ENCODE data around the gene NUDCD2. TPM values are rescaled to one million over a fixed set of nuclear protein-coding genes. Genes with fewer than 3 reads are reported as not detected.
"Not testable (repeated sequence)": the region's sequence is repeated elsewhere in the genome, so short reads cannot be mapped to it uniquely, and the experiment has no call there.

NUDCD2 gene
- total RNA-seq, 1 donor from 2014 or later = 5.7 TPM

GRCh38 chr5:163437011-163437308, 22.9 kb downstream of the NUDCD2 start:
- Histone ChIP-seq H3K9ac (ENCODE audit: low read depth in 1 of 3, low read length in 3 of 3) (peak overlapping the region; percentile 51 to 94 (median 92)), H3K36me3 (ENCODE audit: control insufficient read depth in 3 of 3, insufficient read depth in 3 of 3, low read length in 3 of 3) (peaks cover 0 to 15% (median 6%) of the 10 kb centered on the region in 3 donors), H3K4me3 (ENCODE audit: low read length in 3 of 3) (peak overlapping the region; percentile 75 to 90 (median 87)), H3K27ac (ENCODE audit: low read depth, low read length) (peak overlapping the region; percentile 96), H3K9me3 (ENCODE audit: control insufficient read depth in 3 of 3, low read length in 3 of 3) (no peaks in the 10 kb centered on the region), H3K27me3 (ENCODE audit: control insufficient read depth in 3 of 3, insufficient read depth in 3 of 3, low read length in 3 of 3) (no peaks in the 10 kb centered on the region), H3K4me1 (ENCODE audit: control insufficient read depth in 3 of 3, insufficient read depth in 3 of 3, low read length in 3 of 3) (peaks cover 19 to 25% (median 23%) of the 10 kb centered on the region in 3 donors)

DNA sequence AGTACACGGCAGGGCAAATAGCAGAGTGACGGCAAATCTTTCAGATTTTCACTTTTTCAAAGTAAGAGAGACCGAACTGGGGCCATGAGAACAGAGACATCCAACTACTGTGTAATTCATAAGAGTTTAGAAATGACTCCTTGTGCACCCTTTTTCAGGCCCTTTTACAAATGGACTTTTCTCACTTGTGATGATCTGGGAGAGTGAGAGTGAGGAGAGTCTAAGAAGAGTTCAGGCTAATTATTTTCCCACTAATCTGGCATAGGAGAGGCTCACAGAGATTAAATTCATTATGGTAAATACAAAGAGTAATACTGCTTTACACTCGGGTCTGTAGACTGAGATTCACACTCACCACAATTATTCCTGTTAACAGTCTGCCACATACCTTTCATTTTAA, 23.4 kb downstream of the NUDCD2 start:
- Histone ChIP-seq H3K4me1 (ENCODE audit: control insufficient read depth in 3 of 3, insufficient read depth in 3 of 3, low read length in 3 of 3) (peaks cover 19 to 25% (median 21%) of the 10 kb centered on the region in 3 donors), H3K9ac (ENCODE audit: low read depth in 1 of 3, low read length in 3 of 3) (no peak overlapping the region), H3K27ac (ENCODE audit: low read depth, low read length) (peak overlapping the region; percentile 96), H3K36me3 (ENCODE audit: control insufficient read depth in 3 of 3, insufficient read depth in 3 of 3, low read length in 3 of 3) (peaks cover 0 to 14% (median 4%) of the 10 kb centered on the region in 3 donors), H3K9me3 (ENCODE audit: control insufficient read depth in 3 of 3, low read length in 3 of 3) (no peaks in the 10 kb centered on the region), H3K27me3 (ENCODE audit: control insufficient read depth in 3 of 3, insufficient read depth in 3 of 3, low read length in 3 of 3) (no peaks in the 10 kb centered on the region), H3K4me3 (ENCODE audit: low read length in 3 of 3) (no peak overlapping the region)

GRCh38 chr5:163434401-163434866, 25.5 kb downstream of the NUDCD2 start:
- Histone ChIP-seq H3K4me1 (ENCODE audit: control insufficient read depth in 3 of 3, insufficient read depth in 3 of 3, low read length in 3 of 3) (peaks cover 6 to 13% (median 11%) of the 10 kb centered on the region in 3 donors), H3K36me3 (ENCODE audit: control insufficient read depth in 3 of 3, insufficient read depth in 3 of 3, low read length in 3 of 3) (no peaks in the 10 kb centered on the region), H3K9ac (ENCODE audit: low read depth in 1 of 3, low read length in 3 of 3) (no peak overlapping the region), H3K9me3 (ENCODE audit: control insufficient read depth in 3 of 3, low read length in 3 of 3) (no peaks in the 10 kb centered on the region), H3K27ac (ENCODE audit: low read depth, low read length) (no peak overlapping the region), H3K4me3 (ENCODE audit: low read length in 3 of 3) (no peak overlapping the region), H3K27me3 (ENCODE audit: control insufficient read depth in 3 of 3, insufficient read depth in 3 of 3, low read length in 3 of 3) (no peaks in the 10 kb centered on the region)

DNA sequence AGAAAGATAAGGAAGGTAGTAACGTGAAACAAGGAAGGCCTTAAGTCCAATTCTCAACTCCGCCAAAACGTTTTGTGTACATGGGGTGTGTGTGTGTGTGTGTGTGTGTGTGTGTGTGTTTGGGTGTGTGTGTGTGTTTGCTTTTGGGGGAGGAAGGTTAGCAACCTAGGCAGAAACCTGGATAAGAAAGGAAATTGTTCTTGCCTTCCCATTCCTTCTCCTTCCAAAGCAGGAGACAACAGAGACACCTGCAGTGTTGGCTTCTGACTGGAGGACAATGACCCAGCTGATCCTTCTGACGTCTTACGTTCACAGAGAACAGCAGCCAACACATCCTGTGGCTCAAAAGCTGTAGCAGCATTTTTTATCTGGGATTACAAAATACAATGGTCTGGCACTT, 26.6 kb downstream of the NUDCD2 start:
- Histone ChIP-seq H3K36me3 (ENCODE audit: control insufficient read depth in 3 of 3, insufficient read depth in 3 of 3, low read length in 3 of 3) (no peaks in the 10 kb centered on the region), H3K4me3 (ENCODE audit: low read length in 3 of 3) (no peak overlapping the region), H3K27me3 (ENCODE audit: control insufficient read depth in 3 of 3, insufficient read depth in 3 of 3, low read length in 3 of 3) (no peaks in the 10 kb centered on the region), H3K27ac (ENCODE audit: low read depth, low read length) (no peak overlapping the region), H3K9me3 (ENCODE audit: control insufficient read depth in 3 of 3, low read length in 3 of 3) (no peaks in the 10 kb centered on the region), H3K4me1 (ENCODE audit: control insufficient read depth in 3 of 3, insufficient read depth in 3 of 3, low read length in 3 of 3) (peaks cover 0 to 6% (median 3%) of the 10 kb centered on the region in 3 donors), H3K9ac (ENCODE audit: low read depth in 1 of 3, low read length in 3 of 3) (no peak overlapping the region)

- H3K36me3 ChIP-seq (ENCODE audit: control insufficient read depth in 3 of 3, insufficient read depth in 3 of 3, low read length in 3 of 3) = no peaks in the 10 kb centered on the region
- no peaks in the 10 kb centered on the region for H3K27me3 ChIP-seq (ENCODE audit: control insufficient read depth in 3 of 3, insufficient read depth in 3 of 3, low read length in 3 of 3)
- no peak overlapping the region for H3K4me3 ChIP-seq (ENCODE audit: low read length in 3 of 3)
- H3K9ac ChIP-seq (ENCODE audit: low read depth in 1 of 3, low read length in 3 of 3) = no peak overlapping the region
- H3K9me3 ChIP-seq (ENCODE audit: control insufficient read depth in 3 of 3, low read length in 3 of 3) = no peaks in the 10 kb centered on the region
- peaks cover 0 to 3% (median 0%) of the 10 kb centered on the region in 3 donors for H3K4me1 ChIP-seq (ENCODE audit: control insufficient read depth in 3 of 3, insufficient read depth in 3 of 3, low read length in 3 of 3)
- no peak overlapping the region for H3K27ac ChIP-seq (ENCODE audit: low read depth, low read length)
Observed at GRCh38 chr5:163432544-163432943, 27.4 kb downstream of the NUDCD2 start.

- not testable (repeated sequence) for H3K36me3 ChIP-seq (ENCODE audit: control insufficient read depth in 3 of 3, insufficient read depth in 3 of 3, low read length in 3 of 3); H3K9ac ChIP-seq (ENCODE audit: low read depth in 1 of 3, low read length in 3 of 3); H3K4me1 ChIP-seq (ENCODE audit: control insufficient read depth in 3 of 3, insufficient read depth in 3 of 3, low read length in 3 of 3); H3K27me3 ChIP-seq (ENCODE audit: control insufficient read depth in 3 of 3, insufficient read depth in 3 of 3, low read length in 3 of 3); H3K4me3 ChIP-seq (ENCODE audit: low read length in 3 of 3); H3K27ac ChIP-seq (ENCODE audit: low read depth, low read length); H3K9me3 ChIP-seq (ENCODE audit: control insufficient read depth in 3 of 3, low read length in 3 of 3)
Observed at GRCh38 chr5:163426128-163426527, 33.8 kb downstream of the NUDCD2 start.

GRCh38 chr5:163424836-163425235, 35.1 kb downstream of the NUDCD2 start:
- Histone ChIP-seq H3K27me3 (ENCODE audit: control insufficient read depth in 3 of 3, insufficient read depth in 3 of 3, low read length in 3 of 3) (no peaks in the 10 kb centered on the region), H3K27ac (ENCODE audit: low read depth, low read length) (no peak overlapping the region), H3K9me3 (ENCODE audit: control insufficient read depth in 3 of 3, low read length in 3 of 3) (no peaks in the 10 kb centered on the region), H3K4me3 (ENCODE audit: low read length in 3 of 3) (no peak overlapping the region), H3K9ac (ENCODE audit: low read depth in 1 of 3, low read length in 3 of 3) (no peak overlapping the region), H3K36me3 (ENCODE audit: control insufficient read depth in 3 of 3, insufficient read depth in 3 of 3, low read length in 3 of 3) (no peaks in the 10 kb centered on the region), H3K4me1 (ENCODE audit: control insufficient read depth in 3 of 3, insufficient read depth in 3 of 3, low read length in 3 of 3) (no peaks in the 10 kb centered on the region)

GRCh38 chr5:163415673-163416072, 44.2 kb downstream of the NUDCD2 start:
- not testable (repeated sequence) for H3K9me3 ChIP-seq (ENCODE audit: control insufficient read depth in 3 of 3, low read length in 3 of 3); H3K4me3 ChIP-seq (ENCODE audit: low read length in 3 of 3); H3K9ac ChIP-seq (ENCODE audit: low read depth in 1 of 3, low read length in 3 of 3); H3K27ac ChIP-seq (ENCODE audit: low read depth, low read length); H3K4me1 ChIP-seq (ENCODE audit: control insufficient read depth in 3 of 3, insufficient read depth in 3 of 3, low read length in 3 of 3); H3K36me3 ChIP-seq (ENCODE audit: control insufficient read depth in 3 of 3, insufficient read depth in 3 of 3, low read length in 3 of 3)
- peaks cover 3 to 10% (median 5%) of the 10 kb centered on the region in 3 donors for H3K27me3 ChIP-seq (ENCODE audit: control insufficient read depth in 3 of 3, insufficient read depth in 3 of 3, low read length in 3 of 3)

DNA sequence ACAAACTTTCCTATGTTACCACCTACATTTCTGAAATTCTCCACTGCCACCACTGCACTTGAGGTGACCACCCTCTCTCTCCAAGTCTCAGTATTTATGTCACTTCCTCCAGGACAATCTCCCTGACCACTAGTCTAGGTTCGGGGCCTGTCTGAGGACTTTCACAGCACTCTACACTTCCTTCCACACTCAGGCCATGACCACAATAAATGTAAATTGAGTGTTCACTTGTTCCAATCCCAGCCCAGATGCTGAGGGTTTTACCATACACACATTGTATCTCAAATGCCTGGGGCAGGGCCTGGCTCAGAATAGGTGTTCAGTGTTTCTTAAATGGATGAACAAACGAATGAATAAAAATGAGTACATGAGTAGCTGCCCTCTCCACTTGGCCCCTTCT, 49.4 kb downstream of the NUDCD2 start:
- Histone ChIP-seq H3K36me3 (ENCODE audit: control insufficient read depth in 3 of 3, insufficient read depth in 3 of 3, low read length in 3 of 3) (no peaks in the 10 kb centered on the region), H3K9ac (ENCODE audit: low read depth in 1 of 3, low read length in 3 of 3) (no peak overlapping the region), H3K4me1 (ENCODE audit: control insufficient read depth in 3 of 3, insufficient read depth in 3 of 3, low read length in 3 of 3) (no peaks in the 10 kb centered on the region), H3K9me3 (ENCODE audit: control insufficient read depth in 3 of 3, low read length in 3 of 3) (no peaks in the 10 kb centered on the region), H3K27me3 (ENCODE audit: control insufficient read depth in 3 of 3, insufficient read depth in 3 of 3, low read length in 3 of 3) (peaks cover under 1 to 3% (median under 1%) of the 10 kb centered on the region in 3 donors), H3K4me3 (ENCODE audit: low read length in 3 of 3) (no peak overlapping the region), H3K27ac (ENCODE audit: low read depth, low read length) (no peak overlapping the region)

DNA sequence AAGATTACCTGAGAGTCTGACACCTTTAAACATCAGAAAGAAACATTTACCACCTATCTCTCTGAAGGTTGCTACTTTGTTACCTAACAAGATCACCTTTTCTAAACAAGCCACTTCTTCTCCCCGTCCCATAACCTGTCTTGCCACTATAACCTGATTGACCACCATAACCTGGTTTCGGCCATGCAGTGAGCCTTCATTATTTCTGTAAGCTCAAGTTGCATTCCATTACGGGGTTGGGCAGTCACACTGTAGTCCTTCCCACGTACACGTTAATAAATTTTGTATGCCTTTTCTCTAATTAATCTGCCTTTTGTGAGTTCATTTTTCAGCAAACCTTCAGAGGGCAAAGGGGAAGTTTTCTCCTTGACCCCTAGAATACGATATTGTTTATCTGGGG, 50.5 kb downstream of the NUDCD2 start:
- Histone ChIP-seq H3K27ac (ENCODE audit: low read depth, low read length) (no peak overlapping the region), H3K4me3 (ENCODE audit: low read length in 3 of 3) (no peak overlapping the region), H3K36me3 (ENCODE audit: control insufficient read depth in 3 of 3, insufficient read depth in 3 of 3, low read length in 3 of 3) (no peaks in the 10 kb centered on the region), H3K9ac (ENCODE audit: low read depth in 1 of 3, low read length in 3 of 3) (no peak overlapping the region), H3K4me1 (ENCODE audit: control insufficient read depth in 3 of 3, insufficient read depth in 3 of 3, low read length in 3 of 3) (no peaks in the 10 kb centered on the region), H3K9me3 (ENCODE audit: control insufficient read depth in 3 of 3, low read length in 3 of 3) (no peaks in the 10 kb centered on the region), H3K27me3 (ENCODE audit: control insufficient read depth in 3 of 3, insufficient read depth in 3 of 3, low read length in 3 of 3) (peaks cover 0 to 3% (median 0%) of the 10 kb centered on the region in 3 donors)
